Adipocyte (in vitro differentiated cells): ENCODE data around the gene GABARAP.

Source experiments
- DNase-seq: peaks from one replicate; pipeline ENCODE4 v3.0.0-alpha.2; 2015; ENCODE audit warnings: low read depth
- H3K27me3 ChIP-seq: replicated peaks from 2 replicates; pipeline ENCODE4 v1.7.0; 2013; ENCODE audit warnings: mild to moderate bottlenecking, low read length, moderate library complexity; ENCODE audit not compliant: control insufficient read depth, insufficient read depth
- H3K36me3 ChIP-seq: 2 replicates; pipeline ENCODE4 v1.7.0; 2013; ENCODE audit warnings: low read length, mild to moderate bottlenecking, moderate library complexity; ENCODE audit not compliant: control insufficient read depth, insufficient read depth, severe bottlenecking
- H3K4me1 ChIP-seq: 2 replicates; pipeline ENCODE4 v1.7.0; 2013; ENCODE audit warnings: mild to moderate bottlenecking, low read length, moderate library complexity; ENCODE audit not compliant: control insufficient read depth, insufficient read depth
- H3K4me3 ChIP-seq: 2 replicates; pipeline ENCODE4 v1.7.0; 2013; ENCODE audit warnings: mild to moderate bottlenecking, low read length, moderate library complexity
- H3K9ac ChIP-seq: 2 replicates; pipeline ENCODE4 v1.7.0; 2013; ENCODE audit warnings: mild to moderate bottlenecking, low read length, moderate library complexity
- H3K9me3 ChIP-seq: 2 replicates; pipeline ENCODE4 v1.7.0; 2013; ENCODE audit warnings: mild to moderate bottlenecking, low read length, moderate library complexity; ENCODE audit not compliant: control insufficient read depth

GABARAP gene

GRCh38 chr17:7237761-7238419 lies 4.4 kb downstream of the GABARAP start:
- no peaks in the 10 kb centered on the region for H3K9me3 ChIP-seq
- peak overlapping the region; percentile 98 for H3K9ac ChIP-seq
- H3K36me3 ChIP-seq = peaks cover 39% of the 10 kb centered on the region
- peak; percentile 82 for DNase-seq
- H3K27me3 ChIP-seq = no peaks in the 10 kb centered on the region
- peak overlapping the region; percentile 88 for H3K4me3 ChIP-seq
- peaks cover 52% of the 10 kb centered on the region for H3K4me1 ChIP-seq

- no peaks in the 10 kb centered on the region for H3K27me3 ChIP-seq
- peak overlapping the region; percentile 85 for H3K4me3 ChIP-seq
- no peaks in the 10 kb centered on the region for H3K9me3 ChIP-seq
- H3K36me3 ChIP-seq = peaks cover 39% of the 10 kb centered on the region
- peaks cover 56% of the 10 kb centered on the region for H3K4me1 ChIP-seq
- peak overlapping the region; percentile 95 for H3K9ac ChIP-seq
- DNase-seq = no peak
Measured at GRCh38 chr17:7237266-7237760, 4.9 kb downstream of the GABARAP start.

GRCh38 chr17:7236808-7237207 lies 5.4 kb downstream of the GABARAP start:
- Histone ChIP-seq H3K36me3 (peaks cover 39% of the 10 kb centered on the region), H3K9me3 (no peaks in the 10 kb centered on the region), H3K27me3 (no peaks in the 10 kb centered on the region), H3K4me3 (peak overlapping the region; percentile 85), H3K9ac (peak overlapping the region; percentile 95), H3K4me1 (peaks cover 60% of the 10 kb centered on the region)
- no peak for DNase-seq

- no peak overlapping the region for H3K4me3 ChIP-seq
Measured at GRCh38 chr17:7235693-7236665, 6.3 kb downstream of the GABARAP start.

GRCh38 chr17:7234083-7234951 lies 7.9 kb downstream of the GABARAP start, which contains the start of gene DVL2:
Gene DVL2, minus strand, starts transcription at chr17:7234517. Its CDS starts 255 bp downstream, at chr17:7234262.
- peaks cover 40% of the 10 kb centered on the region for H3K4me1 ChIP-seq
- no peaks in the 10 kb centered on the region for H3K27me3 ChIP-seq
- peaks cover 41% of the 10 kb centered on the region for H3K36me3 ChIP-seq
- peak within 1 kb of the TSS; percentile 95 for H3K9ac ChIP-seq
- H3K9me3 ChIP-seq = no peaks in the 10 kb centered on the region
- peak within 1 kb of the TSS; percentile 93 for H3K4me3 ChIP-seq
- peak; percentile 98 for DNase-seq

More at GRCh38 chr17:7235693-7236665, 6.3 kb downstream of the GABARAP start:
- DNase-seq = peak; percentile 24
- Histone ChIP-seq H3K9me3 (no peaks in the 10 kb centered on the region), H3K36me3 (peaks cover 39% of the 10 kb centered on the region), H3K27me3 (no peaks in the 10 kb centered on the region), H3K9ac (peak overlapping the region; percentile 95), H3K4me1 (peaks cover 53% of the 10 kb centered on the region)

- Histone ChIP-seq H3K9ac (peak overlapping the region; percentile 95), H3K4me1 (peaks cover 40% of the 10 kb centered on the region), H3K9me3 (no peaks in the 10 kb centered on the region), H3K27me3 (no peaks in the 10 kb centered on the region), H3K36me3 (peaks cover 47% of the 10 kb centered on the region), H3K4me3 (peak overlapping the region; percentile 93)
- no peak for DNase-seq
Measured at GRCh38 chr17:7233701-7234082, 8.6 kb downstream of the GABARAP start.

GRCh38 chr17:7232114-7232513 lies 10.1 kb downstream of the GABARAP start:
- Histone ChIP-seq H3K9ac (peak overlapping the region; percentile 95), H3K27me3 (no peaks in the 10 kb centered on the region), H3K9me3 (no peaks in the 10 kb centered on the region), H3K4me1 (peaks cover 40% of the 10 kb centered on the region), H3K4me3 (peak overlapping the region; percentile 93), H3K36me3 (peaks cover 60% of the 10 kb centered on the region)
- DNase-seq = no peak

GRCh38 chr17:7229504-7229903 lies 12.7 kb downstream of the GABARAP start:
- peaks cover 60% of the 10 kb centered on the region for H3K36me3 ChIP-seq

GRCh38 chr17:7228920-7229319 lies 13.3 kb downstream of the GABARAP start:
- no peak for DNase-seq
- Histone ChIP-seq H3K4me1 (peaks cover 20% of the 10 kb centered on the region), H3K4me3 (no peak overlapping the region), H3K9ac (no peak overlapping the region), H3K36me3 (peaks cover 64% of the 10 kb centered on the region), H3K27me3 (no peaks in the 10 kb centered on the region), H3K9me3 (no peaks in the 10 kb centered on the region)

More at GRCh38 chr17:7229504-7229903, 12.7 kb downstream of the GABARAP start:
- Histone ChIP-seq H3K4me1 (peaks cover 17% of the 10 kb centered on the region), H3K9me3 (no peaks in the 10 kb centered on the region), H3K9ac (no peak overlapping the region), H3K4me3 (no peak overlapping the region), H3K27me3 (no peaks in the 10 kb centered on the region)
- no peak for DNase-seq

- Histone ChIP-seq H3K4me1 (peaks cover 26% of the 10 kb centered on the region), H3K9me3 (no peaks in the 10 kb centered on the region), H3K4me3 (no peak overlapping the region), H3K36me3 (peaks cover 83% of the 10 kb centered on the region), H3K9ac (no peak overlapping the region), H3K27me3 (no peaks in the 10 kb centered on the region)
- no peak for DNase-seq
Measured at GRCh38 chr17:7226721-7227710, 15.2 kb downstream of the GABARAP start.
